GM12892 (cell line): ENCODE results near the gene ZNF263.
A peak's percentile ranks its signal among the peaks of the same experiment; 100 is the strongest.

Source experiments
- DNase-seq: peaks from one replicate; pipeline ENCODE4 v3.0.0; 2011; ENCODE audit not compliant: insufficient read length
- FAIRE-seq: peaks from 2 replicates; lab custom pipeline; 2011; peaks lifted over from hg19 to GRCh38; lab: Jason Lieb, UNC
- POLR2A ChIP-seq: IDR thresholded peaks from 2 replicates; pipeline ENCODE4 v1.6.1; 2011; ENCODE audit warnings: low read depth, low read length, control low read depth
- POLR2AphosphoS5 ChIP-seq: IDR thresholded peaks from 2 replicates; pipeline ENCODE4 v1.6.1; 2011; ENCODE audit warnings: low read depth, low read length, control low read depth
- TAF1 ChIP-seq: IDR thresholded peaks from 2 replicates; pipeline ENCODE4 v1.6.1; 2011; ENCODE audit warnings: low read depth, mild to moderate bottlenecking, control low read depth, low read length, borderline replicate concordance

Gene ZNF263

DNA sequence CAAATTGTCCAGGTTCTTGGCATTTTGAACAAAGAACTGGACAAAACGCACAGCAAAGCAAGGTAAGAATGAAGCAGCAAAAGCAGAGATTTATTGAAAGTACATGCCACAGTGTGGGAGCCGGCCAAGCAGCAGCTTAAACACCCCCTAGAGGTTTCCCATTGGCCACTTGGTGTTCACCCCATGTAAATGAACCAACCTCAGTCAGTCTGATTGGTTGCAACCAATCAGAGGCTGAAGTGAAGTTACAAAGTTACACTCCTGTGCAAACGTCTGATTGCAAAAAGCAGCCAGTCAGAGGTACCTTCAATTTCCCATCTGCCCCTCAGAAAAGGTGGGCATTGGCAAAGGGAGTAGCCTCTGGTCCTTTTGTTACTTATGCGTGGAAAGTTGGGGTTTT, 8.8 kb upstream of the ZNF263 start:
- DNase-seq (no peak), FAIRE-seq (no peak)
- TF ChIP-seq POLR2A (no peak), POLR2AphosphoS5 (no peak), TAF1 (no peak)

DNA sequence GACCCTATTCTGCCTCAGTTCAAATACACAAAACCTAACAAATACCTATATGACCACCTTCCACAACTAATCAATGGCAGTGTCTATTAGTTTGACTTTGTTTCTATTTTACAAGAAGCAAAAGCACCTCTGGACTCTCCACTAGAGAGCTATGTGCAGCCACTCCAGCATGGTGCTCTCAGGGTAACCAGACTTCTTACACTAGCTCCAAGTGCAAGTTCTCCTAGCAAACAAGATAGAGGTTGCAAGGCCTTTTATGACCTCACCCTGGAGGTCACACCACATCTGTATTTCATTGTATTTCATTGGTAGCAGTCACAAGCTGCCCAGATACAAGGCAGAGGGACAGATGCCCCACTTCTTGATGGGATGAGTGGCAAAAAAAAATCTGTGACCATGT, 8.3 kb upstream of the ZNF263 start:
- no peak for DNase-seq
- no peak for TF ChIP-seq TAF1
- no peak for TF ChIP-seq POLR2AphosphoS5
- TF ChIP-seq POLR2A = no peak
- no peak for FAIRE-seq

DNA sequence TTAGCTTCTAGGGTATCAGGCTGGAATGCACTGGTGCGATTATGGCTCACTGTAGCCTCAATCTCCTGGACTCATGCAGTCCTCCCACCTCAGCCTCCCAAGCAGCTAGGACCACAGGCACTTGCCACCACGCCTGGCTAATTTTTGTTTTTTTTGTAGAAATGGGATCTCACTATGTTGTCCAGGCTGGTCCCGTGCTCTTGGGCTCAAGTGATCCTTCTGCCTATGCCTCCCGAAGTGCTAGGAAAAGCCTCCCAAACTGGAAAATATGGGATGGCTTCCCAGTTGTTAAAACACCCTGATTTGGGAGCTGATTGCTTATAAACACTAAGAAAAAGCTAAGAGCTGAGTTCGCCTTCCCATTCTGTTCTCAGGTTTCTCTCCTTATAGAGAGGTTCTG, 6.6 kb upstream of the ZNF263 start:
- FAIRE-seq = no peak
- no peak for TF ChIP-seq POLR2A
- TF ChIP-seq POLR2AphosphoS5 = no peak
- TF ChIP-seq TAF1 = no peak
- no peak for DNase-seq

DNA sequence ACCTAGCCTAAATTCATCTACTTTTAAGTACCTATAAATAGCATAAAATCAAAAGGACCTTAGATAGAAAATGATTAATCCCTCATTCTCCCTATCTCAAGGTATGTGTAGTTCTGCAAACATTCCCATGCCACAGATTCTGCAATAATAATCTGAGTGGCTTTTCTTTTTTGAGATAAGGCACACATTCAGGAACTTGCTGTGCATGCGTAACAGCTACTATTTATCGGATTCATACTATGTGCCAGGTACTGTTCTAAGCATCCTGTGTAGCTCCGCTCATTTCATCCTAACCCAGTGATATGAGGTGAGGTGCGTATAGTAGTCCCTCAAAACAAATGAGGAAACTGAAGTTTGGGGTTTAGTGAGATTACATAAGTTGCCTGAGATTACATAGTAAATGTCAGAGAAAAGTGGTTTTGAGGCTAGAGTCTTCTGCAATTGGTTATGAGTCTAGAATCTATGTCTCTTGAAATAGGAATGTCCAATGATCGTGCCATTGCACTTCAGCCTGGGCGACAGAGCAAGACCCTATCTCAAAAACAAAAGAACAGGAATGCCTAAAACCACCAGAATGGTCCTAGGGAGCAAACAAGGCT, 2.0 kb upstream of the ZNF263 start:
- DNase-seq = no peak
- TF ChIP-seq POLR2AphosphoS5 = no peak
- TF ChIP-seq POLR2A = no peak
- no peak for TF ChIP-seq TAF1
- no peak for FAIRE-seq

DNA sequence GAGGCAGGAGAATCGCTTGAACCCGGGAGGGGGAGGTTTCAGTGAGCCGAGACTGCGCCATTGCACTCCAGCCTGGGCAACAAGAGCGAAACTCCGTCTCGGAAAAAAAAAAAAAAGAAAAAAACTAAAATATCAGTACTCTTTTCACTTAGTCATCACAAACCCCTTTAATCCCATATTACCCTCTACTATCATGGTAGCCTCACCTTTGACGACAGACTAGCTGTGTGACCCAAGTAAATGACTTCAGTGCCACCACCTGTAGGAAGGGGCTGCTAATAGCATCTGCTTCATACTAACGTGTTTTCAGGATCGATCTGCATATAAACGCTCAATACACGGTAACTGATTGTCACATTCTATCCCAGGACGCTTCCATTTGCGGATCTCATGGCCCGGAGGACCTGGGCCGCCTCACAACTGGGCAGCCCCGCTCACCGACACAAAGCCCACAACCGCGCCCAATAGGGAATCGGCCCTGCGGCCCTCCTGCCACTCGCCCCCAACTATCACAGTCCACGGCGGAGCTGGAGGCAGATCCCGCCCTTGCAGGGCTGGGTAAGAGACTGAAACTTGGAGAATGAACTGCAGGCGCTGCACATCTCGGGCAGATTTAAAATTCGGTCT, 1.1 kb upstream of the ZNF263 start:
- peak; percentile 66 for FAIRE-seq
- DNase-seq = no peak
- no peak for TF ChIP-seq POLR2A

DNA sequence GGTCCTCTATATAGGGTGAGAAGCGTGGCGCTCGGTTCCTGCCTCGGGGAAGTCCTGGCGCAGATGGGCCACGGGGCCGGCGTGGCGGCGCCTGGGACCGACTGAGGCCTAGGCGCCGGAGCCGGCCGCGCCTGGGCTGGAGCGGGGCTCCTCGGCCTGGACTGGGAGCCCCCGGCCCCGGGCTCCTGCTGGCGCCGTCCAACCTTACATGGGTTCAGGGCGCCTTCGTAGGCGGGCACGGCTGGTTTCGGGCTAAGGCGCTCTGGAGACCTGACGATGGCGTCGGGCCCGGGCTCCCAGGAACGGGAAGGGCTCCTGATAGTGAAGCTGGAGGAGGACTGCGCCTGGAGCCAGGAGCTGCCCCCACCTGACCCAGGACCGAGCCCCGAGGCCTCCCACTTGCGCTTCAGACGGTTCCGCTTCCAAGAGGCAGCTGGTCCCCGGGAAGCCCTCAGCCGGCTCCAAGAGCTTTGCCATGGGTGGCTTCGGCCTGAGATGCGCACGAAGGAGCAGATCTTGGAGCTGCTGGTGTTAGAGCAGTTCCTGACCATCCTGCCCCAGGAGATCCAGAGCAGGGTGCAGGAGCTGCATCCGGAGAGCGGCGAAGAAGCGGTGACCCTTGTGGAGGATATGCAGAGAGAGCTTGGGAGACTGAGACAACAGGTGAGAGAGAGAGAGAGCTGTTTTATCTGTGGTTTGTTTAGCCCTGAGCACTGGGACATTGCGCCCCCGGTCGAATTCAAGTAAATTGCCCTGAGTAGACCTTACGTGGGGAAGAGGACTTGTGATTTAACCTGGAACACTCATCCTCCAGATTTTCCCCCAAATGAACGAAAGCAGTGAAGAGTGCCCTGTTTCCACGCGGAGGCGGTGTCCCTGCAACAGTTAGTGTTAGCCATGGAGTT, 504 bp downstream of the ZNF263 start:
- peak; percentile 30 for FAIRE-seq
- TF ChIP-seq TAF1 (no peak), POLR2A (no peak), POLR2AphosphoS5 (no peak)
- DNase-seq = no peak

DNA sequence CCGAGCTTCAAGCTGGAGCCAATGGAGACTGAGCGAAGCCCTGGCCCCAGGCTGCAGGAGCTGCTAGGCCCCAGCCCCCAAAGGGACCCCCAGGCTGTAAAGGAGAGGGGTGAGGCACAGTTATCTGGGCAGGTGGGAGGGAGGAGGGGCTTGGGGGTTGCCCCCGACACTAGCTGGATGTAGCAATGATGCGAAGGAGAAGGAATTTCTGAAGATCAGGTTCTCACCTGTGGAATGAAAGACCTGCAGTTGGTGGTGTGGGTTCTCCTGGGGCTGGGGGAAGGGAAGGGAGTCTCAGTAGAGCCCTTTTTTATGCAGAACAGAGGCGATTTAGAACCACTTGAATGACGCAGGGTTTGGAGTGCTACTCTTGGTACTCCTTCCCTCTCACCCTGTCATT, 1.8 kb downstream of the ZNF263 start:
- no peak for TF ChIP-seq POLR2AphosphoS5
- DNase-seq (no peak), FAIRE-seq (no peak)

DNA sequence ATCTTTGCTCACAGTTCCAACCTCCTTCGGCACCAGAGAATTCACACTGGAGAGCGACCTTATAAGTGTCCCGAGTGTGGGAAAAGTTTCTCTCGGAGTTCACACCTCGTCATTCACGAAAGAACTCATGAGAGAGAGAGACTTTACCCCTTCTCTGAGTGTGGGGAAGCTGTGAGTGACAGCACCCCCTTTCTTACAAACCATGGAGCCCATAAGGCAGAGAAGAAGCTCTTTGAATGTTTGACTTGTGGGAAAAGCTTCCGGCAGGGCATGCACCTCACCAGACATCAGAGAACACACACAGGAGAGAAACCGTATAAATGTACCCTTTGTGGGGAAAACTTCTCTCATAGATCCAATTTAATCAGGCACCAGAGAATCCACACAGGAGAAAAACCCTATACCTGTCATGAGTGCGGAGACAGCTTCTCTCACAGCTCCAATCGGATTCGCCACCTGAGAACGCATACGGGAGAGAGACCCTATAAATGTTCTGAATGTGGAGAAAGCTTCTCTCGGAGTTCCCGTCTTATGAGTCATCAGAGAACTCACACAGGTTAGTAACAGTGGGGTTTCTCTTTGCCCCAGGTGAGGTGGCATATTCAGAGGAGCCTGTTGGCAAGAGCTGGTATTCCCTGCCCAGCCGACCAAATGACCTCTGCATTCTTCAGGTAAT, 6.8 kb downstream of the ZNF263 start:
- DNase-seq = no peak
- no peak for TF ChIP-seq POLR2A
- no peak for TF ChIP-seq TAF1
- no peak for TF ChIP-seq POLR2AphosphoS5
- no peak for FAIRE-seq

DNA sequence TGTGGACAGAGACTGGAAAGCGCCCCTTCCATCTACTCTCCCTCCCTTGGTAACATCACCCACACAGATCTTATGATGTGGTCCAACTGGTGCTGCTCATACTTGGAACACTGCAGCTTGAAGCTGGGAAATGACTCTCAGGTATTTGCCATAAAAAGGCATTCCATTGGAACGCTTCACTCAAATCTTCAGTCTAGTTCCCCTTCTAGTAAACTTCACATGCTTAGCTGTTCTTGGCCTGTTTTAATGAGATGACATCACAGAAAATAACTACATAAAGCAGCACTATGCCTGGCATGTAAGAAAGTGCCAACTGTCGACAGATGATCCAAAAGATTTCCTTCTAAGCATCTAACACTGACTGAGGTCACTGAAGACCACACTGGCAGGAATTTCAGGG, 9.3 kb downstream of the ZNF263 start:
- FAIRE-seq (no peak), DNase-seq (no peak)
- TF ChIP-seq TAF1 = no peak
- TF ChIP-seq POLR2AphosphoS5 = no peak
- TF ChIP-seq POLR2A = no peak

DNA sequence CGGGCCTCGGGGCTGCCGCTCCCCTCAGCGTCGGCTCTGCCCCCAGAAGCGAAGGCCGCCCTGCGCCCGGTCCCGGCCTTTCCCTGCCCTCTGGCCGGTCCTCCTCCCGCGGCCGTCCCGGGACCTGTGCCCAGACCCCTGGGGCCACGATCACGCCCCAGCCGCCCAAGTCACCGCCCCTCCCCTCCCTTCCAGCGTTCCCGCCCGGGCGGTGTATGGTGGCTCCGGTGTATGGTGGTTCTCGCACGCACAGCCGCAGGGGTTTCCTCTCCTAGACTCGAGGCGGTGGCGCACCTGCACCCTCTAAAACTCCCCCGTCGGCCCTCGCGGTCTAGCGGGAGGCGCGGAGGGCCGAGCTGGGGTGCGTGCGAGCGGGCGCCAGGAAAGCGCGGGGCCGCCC, 11.9 kb downstream of the ZNF263 start:
- DNase-seq (no peak), FAIRE-seq (no peak)
- TF ChIP-seq POLR2A = no peak
- TF ChIP-seq POLR2AphosphoS5 = no peak
- TF ChIP-seq TAF1 = no peak

DNA sequence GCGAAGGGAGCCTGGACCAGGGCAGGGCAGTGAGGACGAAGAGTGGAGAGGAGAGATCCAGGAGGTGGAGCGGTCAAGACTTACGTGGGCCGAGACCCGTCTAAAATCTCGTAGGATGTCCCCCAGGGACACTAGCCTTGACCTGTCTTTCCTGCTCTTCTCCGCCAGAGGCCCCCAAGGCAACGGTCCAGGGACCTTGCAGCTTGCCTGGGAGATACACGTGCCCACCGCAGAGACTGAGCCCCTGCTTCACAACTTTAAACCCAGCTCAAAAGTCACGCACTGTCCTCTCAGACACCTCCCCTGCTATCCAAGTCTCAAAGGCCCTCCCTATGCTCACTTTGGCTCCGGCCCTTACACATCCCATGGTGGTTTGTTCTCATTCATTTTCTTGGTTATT, 12.5 kb downstream of the ZNF263 start:
- no peak for TF ChIP-seq POLR2A
- no peak for TF ChIP-seq POLR2AphosphoS5
- TF ChIP-seq TAF1 = no peak
- DNase-seq = no peak
- FAIRE-seq = no peak

DNA sequence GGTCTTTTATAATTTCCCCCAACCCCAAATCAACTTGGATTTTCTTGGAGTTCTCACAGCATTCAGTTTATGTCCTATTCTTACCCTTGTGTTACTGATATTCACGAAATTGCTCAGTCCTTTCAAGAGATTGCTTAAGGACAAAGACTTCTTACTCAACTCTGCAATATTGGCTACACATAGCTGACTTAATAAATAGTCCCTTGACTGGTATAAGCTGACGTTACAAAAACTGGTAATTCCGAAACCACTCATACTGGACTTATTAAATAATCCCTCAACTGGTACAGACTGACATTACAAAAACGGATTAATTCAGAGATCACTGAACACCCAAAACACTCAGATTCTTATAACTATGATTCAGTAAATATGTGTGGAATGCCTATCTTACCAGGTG, 21.1 kb downstream of the ZNF263 start:
- TF ChIP-seq POLR2A (no peak), TAF1 (no peak), POLR2AphosphoS5 (no peak)
- FAIRE-seq = peak; percentile 30
- DNase-seq = no peak
